ENCODE data around the gene TMEM131.

Gene TMEM131

GRCh38 chr2:97798416-97798815, 197.3 kb downstream of the TMEM131 start:
- no peaks in the 10 kb centered on the region for H3K9me3 Mint-ChIP-seq
- peaks cover 19% of the 10 kb centered on the region for H3K36me3 Mint-ChIP-seq (ENCODE audit: low read depth)
- H3K27me3 Mint-ChIP-seq (ENCODE audit: low read depth, poor library complexity) = no peaks in the 10 kb centered on the region
- DNase-seq = no peak
- no peak overlapping the region for H3K27ac Mint-ChIP-seq
- no peak overlapping the region for H3K4me3 Mint-ChIP-seq
- no peaks in the 10 kb centered on the region for H3K4me1 Mint-ChIP-seq
- TF ChIP-seq CTCF (IDR thresholded peaks at IDR 0.05) = no peak

- Mint-ChIP-seq H3K9me3 (no peaks in the 10 kb centered on the region), H3K4me3 (no peak overlapping the region), H3K4me1 (no peaks in the 10 kb centered on the region), H3K27ac (no peak overlapping the region), H3K27me3 (ENCODE audit: low read depth, poor library complexity) (no peaks in the 10 kb centered on the region), H3K36me3 (ENCODE audit: low read depth) (peaks cover 28% of the 10 kb centered on the region)
- DNase-seq = no peak
- no peak for TF ChIP-seq CTCF (IDR thresholded peaks at IDR 0.05)
Measured at GRCh38 chr2:97797355-97797754, 198.4 kb downstream of the TMEM131 start.

- no peaks in the 10 kb centered on the region for H3K4me1 Mint-ChIP-seq
- no peaks in the 10 kb centered on the region for H3K9me3 Mint-ChIP-seq
- peaks cover 28% of the 10 kb centered on the region for H3K36me3 Mint-ChIP-seq (ENCODE audit: low read depth)
- no peak for DNase-seq
- H3K27ac Mint-ChIP-seq = no peak overlapping the region
- TF ChIP-seq CTCF (IDR thresholded peaks at IDR 0.05) = no peak
- H3K4me3 Mint-ChIP-seq = no peak overlapping the region
- no peaks in the 10 kb centered on the region for H3K27me3 Mint-ChIP-seq (ENCODE audit: low read depth, poor library complexity)
Measured at GRCh38 chr2:97796465-97797126, 199.2 kb downstream of the TMEM131 start.

GRCh38 chr2:97792416-97792815, 203.3 kb downstream of the TMEM131 start:
- H3K27me3 Mint-ChIP-seq (ENCODE audit: low read depth, poor library complexity) = no peaks in the 10 kb centered on the region
- no peak overlapping the region for H3K27ac Mint-ChIP-seq
- DNase-seq = no peak
- H3K36me3 Mint-ChIP-seq (ENCODE audit: low read depth) = peaks cover 31% of the 10 kb centered on the region
- peaks cover 10% of the 10 kb centered on the region for H3K4me1 Mint-ChIP-seq
- H3K4me3 Mint-ChIP-seq = no peak overlapping the region
- H3K9me3 Mint-ChIP-seq = no peaks in the 10 kb centered on the region
- no peak for TF ChIP-seq CTCF (IDR thresholded peaks at IDR 0.05)

GRCh38 chr2:97788986-97789644, 206.6 kb downstream of the TMEM131 start:
- peaks cover 30% of the 10 kb centered on the region for H3K36me3 Mint-ChIP-seq (ENCODE audit: low read depth)
- H3K27me3 Mint-ChIP-seq (ENCODE audit: low read depth, poor library complexity) = no peaks in the 10 kb centered on the region
- H3K4me1 Mint-ChIP-seq = peaks cover 10% of the 10 kb centered on the region
- no peak overlapping the region for H3K4me3 Mint-ChIP-seq
- no peak for TF ChIP-seq CTCF (IDR thresholded peaks at IDR 0.05)
- no peak overlapping the region for H3K27ac Mint-ChIP-seq
- no peak for DNase-seq
- no peaks in the 10 kb centered on the region for H3K9me3 Mint-ChIP-seq

GRCh38 chr2:97785818-97786217, 209.9 kb downstream of the TMEM131 start:
- Mint-ChIP-seq H3K36me3 (ENCODE audit: low read depth) (peaks cover 6% of the 10 kb centered on the region), H3K27me3 (ENCODE audit: low read depth, poor library complexity) (no peaks in the 10 kb centered on the region), H3K4me1 (peaks cover 10% of the 10 kb centered on the region), H3K9me3 (no peaks in the 10 kb centered on the region), H3K27ac (no peak overlapping the region), H3K4me3 (no peak overlapping the region)
- no peak for DNase-seq
- no peak for TF ChIP-seq CTCF (IDR thresholded peaks at IDR 0.05)

Measured in nephron progenitor cell (in vitro differentiated cells).